RWPE2 (cell line): ENCODE measurements around the gene FTO.

Source experiments
- ATAC-seq: fragments of 200-7000 bp; cut with Tn5 transposase; 3 replicates; pipeline ENCODE4 v1.9.1; 2021; ENCODE audit warnings: low read depth
- DNase-seq: peaks from one replicate; pipeline ENCODE4 v3.0.0-alpha.2; 2020; ENCODE audit warnings: low spot score
- H3K27ac ChIP-seq: fragments of 450-650 bp; 2 replicates; pipeline ENCODE4 v1.5.1; 2017; ENCODE audit warnings: mild to moderate bottlenecking; ENCODE audit not compliant: poor library complexity, severe bottlenecking
- H3K27me3 ChIP-seq: fragments of 250-450 bp; sonication (Bioruptor Pico); 2 replicates; pipeline ENCODE4 v1.5.1; 2021; ENCODE audit warnings: mild to moderate bottlenecking, moderate library complexity; ENCODE audit not compliant: insufficient read depth, poor library complexity, severe bottlenecking
- H3K36me3 ChIP-seq: fragments of 250-450 bp; sonication (Bioruptor Pico); 2 replicates; pipeline ENCODE4 v1.5.1; 2020; ENCODE audit warnings: low read depth, mild to moderate bottlenecking, moderate library complexity
- H3K4me1 ChIP-seq: fragments of 250-450 bp; sonication (Bioruptor Pico); 2 replicates; pipeline ENCODE4 v1.5.1; 2021; ENCODE audit warnings: mild to moderate bottlenecking, moderate library complexity; ENCODE audit not compliant: insufficient read depth, poor library complexity, severe bottlenecking
- H3K4me3 ChIP-seq: fragments of 250-450 bp; sonication (Bioruptor Pico); 2 replicates; pipeline ENCODE4 v1.5.1; 2021; ENCODE audit warnings: mild to moderate bottlenecking, moderate library complexity; ENCODE audit not compliant: severe bottlenecking
- H3K9me3 ChIP-seq: fragments of 250-450 bp; sonication (Bioruptor Pico); 2 replicates; pipeline ENCODE4 v1.5.1; 2021; ENCODE audit warnings: mild to moderate bottlenecking, moderate library complexity; ENCODE audit not compliant: severe bottlenecking
- CTCF ChIP-seq: fragments of 450-650 bp; IDR thresholded peaks from one replicate; pipeline ENCODE4 v1.5.1; 2017; ENCODE audit warnings: mild to moderate bottlenecking, moderate library complexity; ENCODE audit not compliant: poor library complexity, severe bottlenecking

Gene FTO

GRCh38 chr16:53968896-53969295, 264.9 kb downstream of the FTO start:
- no peaks in the 10 kb centered on the region for H3K27me3 ChIP-seq
- H3K9me3 ChIP-seq: peaks cover 2% of the 10 kb centered on the region
- no peak overlapping the region for H3K4me3 ChIP-seq
- no peak for ATAC-seq
- DNase-seq: no peak
- no peak for TF ChIP-seq CTCF
- H3K27ac ChIP-seq: no peak overlapping the region
- no peaks in the 10 kb centered on the region for H3K4me1 ChIP-seq
- H3K36me3 ChIP-seq: no peaks in the 10 kb centered on the region

GRCh38 chr16:53971616-53972015, 267.7 kb downstream of the FTO start:
- DNase-seq (no peak), ATAC-seq (no peak)
- Histone ChIP-seq H3K9me3 (no peaks in the 10 kb centered on the region), H3K36me3 (no peaks in the 10 kb centered on the region), H3K4me1 (no peaks in the 10 kb centered on the region), H3K27me3 (no peaks in the 10 kb centered on the region), H3K4me3 (no peak overlapping the region), H3K27ac (no peak overlapping the region)
- no peak for TF ChIP-seq CTCF

GRCh38 chr16:53973021-53973420, 269.1 kb downstream of the FTO start:
- ATAC-seq: no peak
- Histone ChIP-seq H3K9me3 (no peaks in the 10 kb centered on the region), H3K4me3 (no peak overlapping the region), H3K4me1 (no peaks in the 10 kb centered on the region), H3K27me3 (no peaks in the 10 kb centered on the region), H3K27ac (no peak overlapping the region), H3K36me3 (no peaks in the 10 kb centered on the region)
- DNase-seq: no peak
- TF ChIP-seq CTCF: no peak

- TF ChIP-seq CTCF: no peak
- Histone ChIP-seq H3K9me3 (no peaks in the 10 kb centered on the region), H3K27ac (no peak overlapping the region), H3K4me1 (no peaks in the 10 kb centered on the region), H3K27me3 (no peaks in the 10 kb centered on the region), H3K36me3 (no peaks in the 10 kb centered on the region), H3K4me3 (no peak overlapping the region)
- DNase-seq (no peak), ATAC-seq (no peak)
These were observed 270.6 kb downstream of the FTO start for GRCh38 chr16:53974484-53975080.

GRCh38 chr16:53980675-53981074, 276.7 kb downstream of the FTO start:
- H3K9me3 ChIP-seq: no peaks in the 10 kb centered on the region
- DNase-seq (no peak), ATAC-seq (no peak)
- no peak overlapping the region for H3K27ac ChIP-seq
- H3K4me1 ChIP-seq: peaks cover 9% of the 10 kb centered on the region
- H3K27me3 ChIP-seq: no peaks in the 10 kb centered on the region
- no peaks in the 10 kb centered on the region for H3K36me3 ChIP-seq
- no peak for TF ChIP-seq CTCF
- no peak overlapping the region for H3K4me3 ChIP-seq
